ENCODE measurements around the gene SUGT1.

- TF ChIP-seq POLR2AphosphoS5 (IDR thresholded peaks at IDR 0.05): no peak
- TF ChIP-seq CTCF (IDR thresholded peaks at IDR 0.05): no peak
Measured at GRCh38 chr13:52712385-52712784, 59.7 kb downstream of the SUGT1 start.

Measured in stomach (tissue), 4 donors.